ENCODE measurements around the gene TTC8. TPM values are rescaled to one million over a fixed set of nuclear protein-coding genes. Genes with fewer than 3 reads are reported as not detected.

Gene TTC8
- total RNA-seq, 1 experiment from 2014 or later, result 14.1 TPM

DNA sequence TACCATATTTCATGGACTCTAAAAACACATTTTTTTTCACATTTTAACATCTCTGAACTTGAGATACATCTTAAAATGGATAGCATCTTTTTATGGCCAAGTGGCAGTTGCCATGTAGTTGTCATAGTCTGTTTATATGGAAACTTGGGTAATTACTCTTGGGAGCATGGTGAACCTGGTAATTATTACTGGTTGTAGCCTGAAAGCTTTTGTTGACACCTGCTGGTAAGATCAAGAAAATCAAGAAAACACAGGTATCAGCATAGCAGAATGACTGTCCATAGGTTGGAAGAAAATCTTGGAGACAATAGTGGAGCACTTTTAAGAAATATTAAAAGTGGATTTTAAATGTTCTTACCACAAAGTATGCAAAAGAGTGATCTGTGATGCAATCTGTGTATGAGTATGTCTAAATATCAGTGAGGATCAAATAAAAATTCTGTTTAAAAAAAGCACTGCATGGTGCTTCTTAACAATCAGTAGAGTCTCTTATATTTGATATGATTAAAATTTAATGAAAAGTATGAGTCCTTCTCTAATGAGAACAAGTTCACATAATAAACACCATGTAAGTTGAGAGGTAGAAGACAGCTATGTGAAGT lies 44.2 kb downstream of the TTC8 start:
- Histone ChIP-seq H3K36me3 (replicated peaks; ENCODE audit: control insufficient read depth, insufficient read depth, low read length) (no peaks in the 10 kb centered on the region; the same call in none of the 2 replicates), H3K4me3 (ENCODE audit: insufficient read depth, low read depth, low read length) (no peak overlapping the region), H3K27me3 (ENCODE audit: control insufficient read depth, insufficient read depth, low read length) (no peaks in the 10 kb centered on the region)
- DNase-seq, result no peak

- no peak for DNase-seq
- H3K4me3 ChIP-seq (ENCODE audit: insufficient read depth, low read depth, low read length), result no peak overlapping the region
- H3K36me3 ChIP-seq (replicated peaks; ENCODE audit: control insufficient read depth, insufficient read depth, low read length), result no peaks in the 10 kb centered on the region; the same call in none of the 2 replicates
- H3K27me3 ChIP-seq (ENCODE audit: control insufficient read depth, insufficient read depth, low read length), result no peaks in the 10 kb centered on the region
Observed at GRCh38 chr14:88870777-88871176, 46.3 kb downstream of the TTC8 start.

DNA sequence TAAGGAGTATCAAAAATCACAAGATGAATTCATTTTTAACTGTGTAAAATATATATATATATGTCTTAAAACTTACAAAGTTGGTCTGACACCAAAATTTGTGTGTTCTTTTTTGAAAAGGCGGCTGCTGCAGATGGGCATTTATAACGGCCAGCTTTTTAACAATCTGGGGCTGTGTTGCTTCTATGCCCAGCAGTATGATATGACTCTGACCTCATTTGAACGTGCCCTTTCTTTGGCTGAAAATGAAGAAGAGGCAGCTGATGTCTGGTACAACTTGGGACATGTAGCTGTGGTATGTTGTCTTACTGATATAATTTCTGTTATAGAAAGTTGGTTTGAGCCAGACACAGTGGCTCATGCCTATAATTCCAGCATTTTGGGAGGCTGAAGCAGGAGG lies 47.0 kb downstream of the TTC8 start:
- no peak overlapping the region for H3K4me3 ChIP-seq (ENCODE audit: insufficient read depth, low read depth, low read length)
- H3K27me3 ChIP-seq (ENCODE audit: control insufficient read depth, insufficient read depth, low read length), result no peaks in the 10 kb centered on the region
- no peaks in the 10 kb centered on the region; the same call in none of the 2 replicates for H3K36me3 ChIP-seq (replicated peaks; ENCODE audit: control insufficient read depth, insufficient read depth, low read length)
- DNase-seq, result no peak

DNA sequence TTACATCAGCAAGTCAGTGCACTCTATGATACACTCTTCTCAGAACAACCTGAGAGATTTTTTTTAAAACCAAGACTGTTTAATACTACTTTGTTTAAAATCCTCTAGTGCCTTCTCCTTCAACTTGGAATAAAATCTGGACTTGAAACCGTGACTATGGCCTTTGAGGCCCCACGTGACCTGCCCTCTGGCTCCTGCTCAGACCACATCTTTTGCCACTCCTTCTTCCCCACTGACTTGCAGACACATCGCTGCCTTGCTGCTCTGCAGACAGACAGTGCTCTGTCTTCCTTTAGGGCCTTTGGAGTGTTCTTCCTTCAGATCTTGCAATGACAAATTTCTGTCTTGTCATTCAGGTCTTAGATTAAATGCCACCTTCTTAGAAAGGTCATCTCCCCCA lies 48.5 kb downstream of the TTC8 start:
- Histone ChIP-seq H3K4me3 (ENCODE audit: insufficient read depth, low read depth, low read length) (no peak overlapping the region), H3K36me3 (replicated peaks; ENCODE audit: control insufficient read depth, insufficient read depth, low read length) (no peaks in the 10 kb centered on the region; the same call in none of the 2 replicates), H3K27me3 (ENCODE audit: control insufficient read depth, insufficient read depth, low read length) (no peaks in the 10 kb centered on the region)
- no peak for DNase-seq

DNA sequence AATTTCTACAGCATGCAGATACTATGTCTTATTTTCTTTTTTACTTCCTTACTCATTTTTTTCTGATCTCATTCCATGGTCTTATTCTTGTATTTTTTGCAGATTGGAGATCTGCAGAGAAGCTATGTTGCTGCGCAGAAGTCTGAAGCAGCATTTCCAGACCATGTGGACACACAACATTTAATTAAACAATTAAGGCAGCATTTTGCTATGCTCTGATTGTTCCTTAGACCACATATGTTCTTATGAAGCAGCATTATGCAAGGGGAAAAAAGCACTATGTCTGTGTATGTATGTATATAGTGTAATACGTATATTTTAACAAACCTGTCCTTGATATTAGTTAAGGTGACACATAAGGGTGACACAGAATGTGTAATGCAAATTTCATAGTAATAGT lies 52.7 kb downstream of the TTC8 start:
- Histone ChIP-seq H3K27me3 (ENCODE audit: control insufficient read depth, insufficient read depth, low read length) (no peaks in the 10 kb centered on the region), H3K36me3 (replicated peaks; ENCODE audit: control insufficient read depth, insufficient read depth, low read length) (no peaks in the 10 kb centered on the region; the same call in none of the 2 replicates), H3K4me3 (ENCODE audit: insufficient read depth, low read depth, low read length) (no peak overlapping the region)
- DNase-seq, result no peak

DNA sequence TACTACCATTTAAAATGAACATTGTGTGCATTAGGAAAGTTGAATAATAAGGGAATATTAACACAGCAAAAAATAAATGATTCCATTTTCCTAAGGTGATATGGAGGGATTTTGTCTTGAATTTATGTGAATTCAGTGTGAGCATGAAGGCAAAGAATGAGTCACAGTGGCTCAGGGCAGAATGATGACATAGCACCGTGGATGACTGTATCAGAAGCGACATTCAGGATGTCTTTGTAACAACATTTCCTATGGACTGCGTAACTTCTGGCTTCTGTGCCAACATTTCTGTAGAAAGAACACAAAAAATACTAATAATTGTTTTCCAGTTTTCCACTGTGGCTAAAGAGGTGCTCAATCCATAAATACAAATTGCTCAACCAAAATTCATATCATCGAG lies 54.6 kb downstream of the TTC8 start:
- Histone ChIP-seq H3K27me3 (ENCODE audit: control insufficient read depth, insufficient read depth, low read length) (no peaks in the 10 kb centered on the region), H3K36me3 (replicated peaks; ENCODE audit: control insufficient read depth, insufficient read depth, low read length) (no peaks in the 10 kb centered on the region), H3K4me3 (ENCODE audit: insufficient read depth, low read depth, low read length) (no peak overlapping the region)
- DNase-seq, result no peak

DNA sequence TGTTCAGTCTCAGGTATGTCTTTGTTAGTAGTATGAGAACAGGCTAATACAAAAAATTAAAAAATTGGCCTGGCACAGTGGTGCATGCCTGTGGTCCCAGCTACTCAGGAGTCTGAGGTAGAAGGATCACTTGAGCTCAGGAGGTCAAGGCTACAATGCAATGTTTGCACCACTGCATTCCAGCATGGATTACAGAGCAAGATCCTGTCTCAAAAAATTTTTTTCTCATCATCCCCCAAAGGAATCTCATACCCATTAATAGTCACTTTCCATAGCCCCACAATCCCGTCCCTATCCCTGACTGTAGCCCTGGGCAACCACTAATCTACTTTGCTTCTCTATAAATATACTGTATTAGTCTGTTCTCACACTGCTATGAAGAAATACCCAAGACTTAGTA lies 57.8 kb downstream of the TTC8 start:
- DNase-seq, result no peak
- Histone ChIP-seq H3K4me3 (ENCODE audit: insufficient read depth, low read depth, low read length) (no peak overlapping the region), H3K36me3 (replicated peaks; ENCODE audit: control insufficient read depth, insufficient read depth, low read length) (no peaks in the 10 kb centered on the region), H3K27me3 (ENCODE audit: control insufficient read depth, insufficient read depth, low read length) (no peaks in the 10 kb centered on the region)

- DNase-seq, result no peak
- Histone ChIP-seq H3K27me3 (ENCODE audit: control insufficient read depth, insufficient read depth, low read length) (no peaks in the 10 kb centered on the region), H3K36me3 (replicated peaks; ENCODE audit: control insufficient read depth, insufficient read depth, low read length) (no peaks in the 10 kb centered on the region), H3K4me3 (ENCODE audit: insufficient read depth, low read depth, low read length) (no peak overlapping the region)
Observed at GRCh38 chr14:88895116-88895515, 70.7 kb downstream of the TTC8 start.

GRCh38 chr14:88901189-88901588 lies 76.7 kb downstream of the TTC8 start:
- no peak overlapping the region for H3K4me3 ChIP-seq (ENCODE audit: insufficient read depth, low read depth, low read length)
- no peak for DNase-seq
- H3K27me3 ChIP-seq (ENCODE audit: control insufficient read depth, insufficient read depth, low read length), result no peaks in the 10 kb centered on the region
- no peaks in the 10 kb centered on the region for H3K36me3 ChIP-seq (replicated peaks; ENCODE audit: control insufficient read depth, insufficient read depth, low read length)

- Histone ChIP-seq H3K36me3 (replicated peaks; ENCODE audit: control insufficient read depth, insufficient read depth, low read length) (no peaks in the 10 kb centered on the region), H3K27me3 (ENCODE audit: control insufficient read depth, insufficient read depth, low read length) (no peaks in the 10 kb centered on the region), H3K4me3 (ENCODE audit: insufficient read depth, low read depth, low read length) (no peak overlapping the region)
- DNase-seq, result no peak
Observed at GRCh38 chr14:88901991-88902390, 77.5 kb downstream of the TTC8 start.

DNA sequence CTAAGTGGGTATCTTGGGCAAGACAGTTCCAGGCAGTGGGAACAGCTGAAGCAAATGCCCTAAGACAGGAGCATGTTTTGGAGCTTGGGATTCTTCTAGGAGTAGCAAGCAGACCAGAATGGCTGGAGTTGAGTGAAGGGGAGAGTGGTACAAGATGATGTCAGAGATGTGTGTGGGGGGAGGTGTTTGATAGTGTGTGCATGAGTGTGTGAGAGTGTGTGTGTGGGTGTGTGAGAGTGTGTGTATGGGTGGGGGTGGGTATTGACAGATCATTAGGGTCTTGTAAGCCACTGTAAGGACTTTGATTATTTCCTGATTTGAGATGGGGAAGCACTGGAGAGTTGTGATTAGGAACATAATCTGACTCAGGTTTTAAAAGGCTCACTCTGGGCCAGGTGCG lies 78.4 kb downstream of the TTC8 start:
- no peak for DNase-seq
- Histone ChIP-seq H3K27me3 (ENCODE audit: control insufficient read depth, insufficient read depth, low read length) (no peaks in the 10 kb centered on the region), H3K4me3 (ENCODE audit: insufficient read depth, low read depth, low read length) (no peak overlapping the region), H3K36me3 (replicated peaks; ENCODE audit: control insufficient read depth, insufficient read depth, low read length) (no peaks in the 10 kb centered on the region)

- DNase-seq, result no peak
- Histone ChIP-seq H3K36me3 (replicated peaks; ENCODE audit: control insufficient read depth, insufficient read depth, low read length) (no peaks in the 10 kb centered on the region), H3K27me3 (ENCODE audit: control insufficient read depth, insufficient read depth, low read length) (no peaks in the 10 kb centered on the region), H3K4me3 (ENCODE audit: insufficient read depth, low read depth, low read length) (no peak overlapping the region)
Observed at GRCh38 chr14:88904206-88904647, 79.8 kb downstream of the TTC8 start.

DNA sequence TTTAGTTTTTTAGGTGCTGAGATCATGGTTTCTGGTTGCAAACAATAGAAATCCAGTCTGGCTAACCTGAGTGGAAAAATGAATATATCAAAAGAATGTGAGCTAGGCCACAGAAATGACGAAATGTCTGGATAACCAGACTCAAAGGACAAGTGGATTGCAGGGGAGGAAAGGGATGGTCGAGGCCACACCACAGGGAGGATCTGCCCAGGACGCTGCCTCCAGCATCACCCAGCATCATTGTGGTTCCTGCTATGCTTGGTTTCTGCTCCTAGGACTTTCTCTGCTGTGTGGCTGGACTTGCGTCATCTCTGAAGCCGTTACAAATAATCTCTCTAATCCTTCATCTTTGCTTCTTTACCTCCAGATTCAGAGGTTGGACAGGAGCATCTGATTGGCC lies 80.4 kb downstream of the TTC8 start:
- Histone ChIP-seq H3K27me3 (ENCODE audit: control insufficient read depth, insufficient read depth, low read length) (no peaks in the 10 kb centered on the region), H3K36me3 (replicated peaks; ENCODE audit: control insufficient read depth, insufficient read depth, low read length) (no peaks in the 10 kb centered on the region), H3K4me3 (ENCODE audit: insufficient read depth, low read depth, low read length) (no peak overlapping the region)
- no peak for DNase-seq

DNA sequence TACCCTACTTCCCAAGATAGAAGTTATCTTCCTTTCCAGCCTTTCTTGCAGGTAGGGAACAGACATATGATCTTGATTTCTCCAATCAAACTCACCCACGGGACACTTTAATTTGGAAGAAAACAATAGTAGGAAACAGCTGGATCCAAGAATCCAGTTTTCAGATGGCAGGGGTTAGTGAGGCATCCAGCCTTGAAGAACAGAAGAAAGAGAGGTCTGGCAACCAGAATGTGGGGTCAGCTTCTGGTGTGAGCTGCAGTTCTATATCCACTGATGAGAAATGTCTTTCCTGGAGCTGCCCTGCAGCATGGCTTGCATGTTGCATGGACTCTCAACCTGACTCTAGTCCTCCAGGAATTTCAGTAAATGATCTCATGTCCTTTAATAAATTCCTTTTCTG lies 83.8 kb downstream of the TTC8 start:
- Histone ChIP-seq H3K27me3 (ENCODE audit: control insufficient read depth, insufficient read depth, low read length) (no peaks in the 10 kb centered on the region), H3K4me3 (ENCODE audit: insufficient read depth, low read depth, low read length) (no peak overlapping the region), H3K36me3 (replicated peaks; ENCODE audit: control insufficient read depth, insufficient read depth, low read length) (no peaks in the 10 kb centered on the region)
- no peak for DNase-seq

GRCh38 chr14:88910386-88910785 lies 85.9 kb downstream of the TTC8 start:
- Histone ChIP-seq H3K4me3 (ENCODE audit: insufficient read depth, low read depth, low read length) (no peak overlapping the region), H3K36me3 (replicated peaks; ENCODE audit: control insufficient read depth, insufficient read depth, low read length) (no peaks in the 10 kb centered on the region), H3K27me3 (ENCODE audit: control insufficient read depth, insufficient read depth, low read length) (no peaks in the 10 kb centered on the region; the same call in 1 of the 2 replicates)
- DNase-seq, result no peak

DNA sequence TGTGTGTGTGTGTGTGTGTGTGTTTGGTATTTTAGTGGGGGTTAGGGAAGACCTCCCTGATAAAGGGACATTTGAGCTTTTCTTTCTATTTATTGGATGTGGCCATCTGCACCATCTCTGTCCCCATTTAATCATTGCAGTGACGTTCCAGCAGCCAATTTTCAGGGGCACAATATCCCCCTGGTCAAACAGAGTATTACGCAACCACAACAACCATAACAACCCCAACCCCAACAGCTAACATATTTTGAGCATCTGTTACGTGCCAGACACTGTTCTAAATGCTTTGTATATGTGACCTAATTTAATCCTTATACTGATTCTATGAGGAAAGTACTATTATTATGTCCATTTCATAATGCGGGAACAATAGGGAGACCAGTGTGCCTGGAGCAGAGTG lies 87.4 kb downstream of the TTC8 start:
- H3K36me3 ChIP-seq (replicated peaks; ENCODE audit: control insufficient read depth, insufficient read depth, low read length), result no peaks in the 10 kb centered on the region

More for the DNA sequence above, 87.4 kb downstream of the TTC8 start:
- DNase-seq, result no peak
- no peak overlapping the region for H3K4me3 ChIP-seq (ENCODE audit: insufficient read depth, low read depth, low read length)
- H3K27me3 ChIP-seq (ENCODE audit: control insufficient read depth, insufficient read depth, low read length), result no peaks in the 10 kb centered on the region; the same call in 1 of the 2 replicates

Measured in H7 (cell line).